ENCODE measurements around the gene BICC1. TPM values are rescaled to one million over a fixed set of nuclear protein-coding genes. Genes with fewer than 3 reads are reported as not detected.

BICC1 gene
- total RNA-seq, 2 donors from 2014 or later: 0.27 to 0.40 TPM

- Histone ChIP-seq H3K9ac (ENCODE audit: extremely low read depth, low read length, poor library complexity, severe bottlenecking) (no peak overlapping the region), H3K4me1 (ENCODE audit: control insufficient read depth, insufficient read depth, low read length) (no peaks in the 10 kb centered on the region), H3K27ac (ENCODE audit: low read depth, low read length) (no peak overlapping the region), H3K4me3 (ENCODE audit: low read length) (no peak overlapping the region), H3K27me3 (ENCODE audit: control insufficient read depth, insufficient read depth, low read length, poor library complexity, severe bottlenecking) (no peaks in the 10 kb centered on the region), H3K9me3 (ENCODE audit: control insufficient read depth, low read length) (no peaks in the 10 kb centered on the region), H3K36me3 (ENCODE audit: control insufficient read depth, insufficient read depth, low read length) (no peaks in the 10 kb centered on the region)
- 78 to 80% methylated on average over 6 to 11 of the region's 11 CpGs for WGBS, 2 experiments (ENCODE audit: insufficient coverage in 1 of 2, insufficient read length in 1 of 2)
- Mint-ChIP-seq H3K4me1 (peaks cover 2% of the 10 kb centered on the region), H3K27ac (no peak overlapping the region), H3K9me3 (no peaks in the 10 kb centered on the region), H3K4me3 (no peak overlapping the region), H3K36me3 (ENCODE audit: low read depth) (no peaks in the 10 kb centered on the region), H3K27me3 (ENCODE audit: insufficient read depth) (no peaks in the 10 kb centered on the region)
- DNase-seq: no peak
- TF ChIP-seq CTCF (conservative IDR thresholded peaks at IDR 0.05): no peak
Measured at GRCh38 chr10:58475322-58476277, 37.1 kb upstream of the BICC1 start.

DNA sequence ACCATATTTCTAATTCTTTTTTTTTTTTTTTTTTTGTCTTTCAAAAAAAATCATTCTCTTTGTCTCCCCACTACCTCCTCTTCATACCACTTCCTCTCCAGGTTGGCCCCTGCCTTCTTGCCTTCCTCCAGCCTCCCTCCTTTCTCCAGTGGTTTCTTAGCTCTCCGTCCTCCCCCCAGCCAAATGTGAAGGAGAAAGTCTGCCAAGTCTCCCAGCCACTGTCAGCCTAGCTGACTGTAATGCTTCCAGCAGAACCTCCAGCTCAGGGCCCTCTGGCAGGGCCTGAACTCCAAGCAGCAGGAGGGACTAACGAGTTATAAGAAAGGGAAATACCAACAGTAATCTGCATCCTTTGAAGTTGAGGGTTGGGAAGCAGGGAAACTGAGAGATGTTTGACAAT lies 35.5 kb upstream of the BICC1 start:
- no peaks in the 10 kb centered on the region for H3K36me3 Mint-ChIP-seq (ENCODE audit: low read depth)
- H3K27ac ChIP-seq (ENCODE audit: low read depth, low read length): no peak overlapping the region
- no peaks in the 10 kb centered on the region for H3K36me3 ChIP-seq (ENCODE audit: control insufficient read depth, insufficient read depth, low read length)
- H3K27ac Mint-ChIP-seq: no peak overlapping the region
- no peak overlapping the region for H3K4me3 Mint-ChIP-seq
- H3K4me3 ChIP-seq (ENCODE audit: low read length): no peak overlapping the region
- 20 to 49% methylated on average over 1 to 2 of the region's 2 CpGs for WGBS, 2 experiments (ENCODE audit: insufficient coverage in 1 of 2, insufficient read length in 1 of 2)
- no peaks in the 10 kb centered on the region for H3K9me3 Mint-ChIP-seq
- DNase-seq: peak; percentile 81
- no peak for TF ChIP-seq CTCF (conservative IDR thresholded peaks at IDR 0.05)
- H3K4me1 Mint-ChIP-seq: peaks cover 2% of the 10 kb centered on the region
- H3K9me3 ChIP-seq (ENCODE audit: control insufficient read depth, low read length): no peaks in the 10 kb centered on the region
- H3K4me1 ChIP-seq (ENCODE audit: control insufficient read depth, insufficient read depth, low read length): no peaks in the 10 kb centered on the region
- H3K9ac ChIP-seq (ENCODE audit: extremely low read depth, low read length, poor library complexity, severe bottlenecking): no peak overlapping the region
- H3K27me3 ChIP-seq (ENCODE audit: control insufficient read depth, insufficient read depth, low read length, poor library complexity, severe bottlenecking): no peaks in the 10 kb centered on the region
- H3K27me3 Mint-ChIP-seq (ENCODE audit: insufficient read depth): no peaks in the 10 kb centered on the region

GRCh38 chr10:58477902-58478301 lies 34.8 kb upstream of the BICC1 start:
- no peaks in the 10 kb centered on the region for H3K36me3 Mint-ChIP-seq (ENCODE audit: low read depth)
- WGBS, 2 experiments (ENCODE audit: insufficient coverage in 1 of 2, insufficient read length in 1 of 2): 85 to 86% methylated on average over 1 to 2 of the region's 2 CpGs
- no peaks in the 10 kb centered on the region for H3K9me3 Mint-ChIP-seq
- no peaks in the 10 kb centered on the region for H3K27me3 Mint-ChIP-seq (ENCODE audit: insufficient read depth)
- H3K4me1 Mint-ChIP-seq: peaks cover 2% of the 10 kb centered on the region
- Histone ChIP-seq H3K27ac (ENCODE audit: low read depth, low read length) (no peak overlapping the region), H3K9ac (ENCODE audit: extremely low read depth, low read length, poor library complexity, severe bottlenecking) (no peak overlapping the region), H3K27me3 (ENCODE audit: control insufficient read depth, insufficient read depth, low read length, poor library complexity, severe bottlenecking) (no peaks in the 10 kb centered on the region), H3K36me3 (ENCODE audit: control insufficient read depth, insufficient read depth, low read length) (no peaks in the 10 kb centered on the region), H3K4me3 (ENCODE audit: low read length) (no peak overlapping the region), H3K9me3 (ENCODE audit: control insufficient read depth, low read length) (no peaks in the 10 kb centered on the region), H3K4me1 (ENCODE audit: control insufficient read depth, insufficient read depth, low read length) (no peaks in the 10 kb centered on the region)
- no peak overlapping the region for H3K27ac Mint-ChIP-seq
- no peak for DNase-seq
- peak; percentile 32 for TF ChIP-seq CTCF (conservative IDR thresholded peaks at IDR 0.05)
- H3K4me3 Mint-ChIP-seq: no peak overlapping the region

Measured in endodermal cell (in vitro differentiated cells).